K562 (cell line): ENCODE results near the gene TERB2. TPM values are rescaled to one million over a fixed set of nuclear protein-coding genes. Genes with fewer than 3 reads are reported as not detected.

Source experiments
- BRCA1 ChIP-seq, 2 experiments: fragments of 450-650 bp in 1 of 2; sonication (generic) in 1 of 2; formaldehyde crosslinking in 1 of 2; IDR thresholded peaks; 2 replicates each; pipeline versions ENCODE4 v1.5.0 to v1.6.1; 2017 to 2020; ENCODE audit warnings: mild to moderate bottlenecking in 1 of 2, missing genetic modification reagents in 1 of 2
- CEBPG ChIP-seq, 3 experiments: fragments of 200-800 bp in 1 of 3; sonication (Bioruptor generic) in 1 of 3; sonication (generic) in 1 of 3; formaldehyde crosslinking in 1 of 3; IDR thresholded peaks in 2 of 3; conservative IDR thresholded peaks in 1 of 3; 2 replicates each; pipeline versions ENCODE4 v1.6.1 to v1.8.0; 2016 to 2022; ENCODE audit warnings: missing compliant biosample characterization in 2 of 3, missing genetic modification characterization in 2 of 3, mild to moderate bottlenecking in 1 of 3, missing genetic modification reagents in 1 of 3
- CHD4 ChIP-seq: fragments of 200-600 bp; sonication (generic); IDR thresholded peaks from 3 replicates; pipeline ENCODE4 v1.6.1; 2012; ENCODE audit warnings: low read depth, mild to moderate bottlenecking, mixed read lengths, low read length, inconsistent platforms; ENCODE audit not compliant: insufficient read depth, insufficient replicate concordance, poor library complexity, severe bottlenecking
- DEAF1 ChIP-seq: fragments of 450-650 bp; formaldehyde crosslinking; IDR thresholded peaks from 2 replicates; pipeline ENCODE4 v1.4.0; 2020; ENCODE audit warnings: mild to moderate bottlenecking, moderate library complexity
- E2F8 ChIP-seq: fragments of 450-650 bp; IDR thresholded peaks from 2 replicates; pipeline ENCODE4 v1.7.1; 2018; ENCODE audit warnings: mild to moderate bottlenecking, low read depth; ENCODE audit not compliant: partially characterized antibody
- ETV5 ChIP-seq: sonication (generic); formaldehyde crosslinking; IDR thresholded peaks from 2 replicates; pipeline ENCODE4 v1.4.0; 2020; ENCODE audit warnings: low read depth, mild to moderate bottlenecking, missing genetic modification reagents
- GTF2E2 ChIP-seq: fragments of 200-800 bp; sonication (Bioruptor generic); IDR thresholded peaks from 2 replicates; pipeline ENCODE4 v1.6.1; 2016; ENCODE audit warnings: missing genetic modification characterization, missing compliant biosample characterization
- HOMEZ ChIP-seq: fragments of 250-450 bp; sonication (Bioruptor Pico); IDR thresholded peaks from 2 replicates; pipeline ENCODE4 v1.4.0; 2020; ENCODE audit warnings: mild to moderate bottlenecking, moderate library complexity
- HOXB6 ChIP-seq: fragments of 250-450 bp; sonication (Bioruptor Pico); IDR thresholded peaks from 2 replicates; pipeline ENCODE4 v1.5.1; 2022; ENCODE audit warnings: mild to moderate bottlenecking, borderline replicate concordance
- NONO ChIP-seq, 2 experiments: fragments of 200-400 bp in 1 of 2; fragments of 450-650 bp in 1 of 2; formaldehyde crosslinking in 1 of 2; IDR thresholded peaks; 2 replicates each; pipeline ENCODE4 v1.6.1; 2017; ENCODE audit warnings: low read depth in 2 of 2, mild to moderate bottlenecking in 2 of 2, moderate library complexity in 2 of 2, low read length in 1 of 2
- NR2C2 ChIP-seq, 2 experiments: fragments of 200-800 bp in 1 of 2; sonication (Bioruptor generic) in 1 of 2; sonication (generic) in 1 of 2; formaldehyde crosslinking in 1 of 2; IDR thresholded peaks; 2 replicates each; pipeline versions ENCODE4 v1.6.1 to v1.8.0; 2016 to 2022; ENCODE audit warnings: mild to moderate bottlenecking in 1 of 2, missing compliant biosample characterization in 1 of 2, missing genetic modification characterization in 1 of 2, missing genetic modification reagents in 1 of 2
- NR2F6 ChIP-seq: fragments of 450-650 bp; formaldehyde crosslinking; IDR thresholded peaks from 2 replicates; pipeline ENCODE4 v1.4.0; 2020; ENCODE audit warnings: mild to moderate bottlenecking
- SAFB ChIP-seq: fragments of 200-400 bp; formaldehyde crosslinking; IDR thresholded peaks from 2 replicates; pipeline ENCODE4 v1.6.1; 2017; ENCODE audit warnings: low read depth, low read length, borderline replicate concordance
- SMAD1 ChIP-seq: fragments of 150-350 bp; IDR thresholded peaks from 2 replicates; pipeline ENCODE4 v1.6.1; 2014; ENCODE audit warnings: low read length, low read depth; ENCODE audit not compliant: partially characterized antibody
- U2AF1 ChIP-seq: fragments of 200-400 bp; formaldehyde crosslinking; optimal IDR thresholded peaks from 2 replicates; pipeline ENCODE3; 2017; ENCODE audit warnings: mild to moderate bottlenecking, low read depth, low read length, moderate library complexity
- XRCC3 ChIP-seq: fragments of 450-650 bp; IDR thresholded peaks from 2 replicates; pipeline ENCODE4 v1.6.1; 2017; ENCODE audit warnings: mild to moderate bottlenecking, moderate library complexity
- ZNF24 ChIP-seq: fragments of 450-650 bp; IDR thresholded peaks from 2 replicates; pipeline ENCODE4 v1.6.1; 2016
- ZNF384 ChIP-seq: IDR thresholded peaks from 2 replicates; pipeline ENCODE4 v1.6.1; 2012; ENCODE audit warnings: low read depth, low read length, improper control_type of control experiment
- ZNF695 ChIP-seq: fragments of 450-650 bp; formaldehyde crosslinking; IDR thresholded peaks from 2 replicates; pipeline ENCODE4 v1.4.0; 2020; ENCODE audit warnings: mild to moderate bottlenecking, moderate library complexity
- ZNF764 ChIP-seq: fragments of 250-450 bp; sonication (Bioruptor Pico); IDR thresholded peaks from 2 replicates; pipeline ENCODE4 v1.4.0; 2020; ENCODE audit warnings: low read depth, mild to moderate bottlenecking, moderate library complexity
- ZNF79 ChIP-seq: fragments of 250-450 bp; sonication (Bioruptor Pico); IDR thresholded peaks from 2 replicates; pipeline ENCODE4 v1.4.0; 2020; ENCODE audit warnings: low read depth, mild to moderate bottlenecking, moderate library complexity
- polyA plus RNA-seq, 8 experiments: library from polyadenylated mRNA; depleted of rRNA in 4 of 8; stranded (reverse) in 5 of 8; unstranded in 3 of 8; fragments of >200 nt; fragmentation: Nextera tagmentation in 2 of 8; fragmentation: Illumina TruSeq in 1 of 8; extraction: Ambion mirVana in 2 of 8; extraction: Trizol in 1 of 8; gene quantifications; 2 replicates each; pipeline versions ENCODE4 v1.2.1 to v1.2.3, GENCODE V29; 2011 to 2014; ENCODE audit warnings: inconsistent platforms in 1 of 8, missing spikeins in 1 of 8
- total RNA-seq, 7 experiments: library from RNA; depleted of rRNA in 6 of 7; stranded (reverse); fragments of >200 nt in 6 of 7; fragmentation: Illumina TruSeq in 2 of 7; extraction: Trizol in 2 of 7; gene quantifications; 2 replicates each; pipeline versions ENCODE4 v1.2.1 to v1.2.3, GENCODE V29; 2011 to 2021; ENCODE audit warnings: low replicate concordance in 1 of 7

Gene TERB2
- total and polyA plus RNA-seq, 9 of the 15 experiments (the other 6 are each of a cell fraction or from before 2014, with no cell fraction given), result not detected

GRCh38 chr15:45022871-45023658, 66.6 kb downstream of the TERB2 start, which contains the start of gene SORD (continued):
- TF ChIP-seq CEBPG (CRISPR knock-in tag; IDR thresholded peaks at IDR 0.05) (no peak), CEBPG (tag; conservative IDR thresholded peaks at IDR 0.05 in 1 of 2, IDR thresholded peaks at IDR 0.05 in 1 of 2) (no peak), ZNF24 (no peak), SMAD1 (no peak), DEAF1 (CRISPR knock-in tag) (no peak), U2AF1 (no peak), NR2C2 (CRISPR knock-in tag; IDR thresholded peaks at IDR 0.05) (no peak), NR2C2 (tag; IDR thresholded peaks at IDR 0.05) (no peak), HOXB6 (CRISPR knock-in tag) (no peak), HOMEZ (CRISPR knock-in tag) (no peak), GTF2E2 (tag) (no peak), NONO (IDR thresholded peaks at IDR 0.05; ENCODE audit: low read depth in 2 of 2, low read length in 1 of 2) (no peak), E2F8 (no peak), NR2F6 (CRISPR knock-in tag) (no peak), ZNF384 (no peak), ZNF695 (CRISPR knock-in tag) (no peak), ZNF79 (CRISPR knock-in tag) (no peak), CHD4 (no peak), BRCA1 (IDR thresholded peaks at IDR 0.05) (no peak), BRCA1 (CRISPR knock-in tag; IDR thresholded peaks at IDR 0.05) (no peak), SAFB (no peak), ETV5 (CRISPR knock-in tag) (peak; percentile 30; the same call in 1 of the 2 replicates), ZNF764 (CRISPR knock-in tag) (no peak), XRCC3 (no peak)
